ENCODE measurements around the gene AKAP17A. TPM values are rescaled to one million over a fixed set of nuclear protein-coding genes. Genes with fewer than 3 reads are reported as not detected.
"Not testable (repeated sequence)": the region's sequence is repeated elsewhere in the genome, so short reads cannot be mapped to it uniquely, and the experiment has no call there.

AKAP17A gene
- polyA plus RNA-seq, 1 donor (not counting 4 experiments of a cell fraction or from before 2014, with no cell fraction given): 12.8 TPM

GRCh38 chrX:1564750-1565683, 26.4 kb upstream of the AKAP17A start:
- DNase-seq (ENCODE audit: low read depth, low spot score): no peak

GRCh38 chrX:1574181-1574580, 17.2 kb upstream of the AKAP17A start:
- H3K9me1 ChIP-seq (ENCODE audit: control insufficient read depth, extremely low read depth, insufficient read depth, low read length); H3K4me2 ChIP-seq (ENCODE audit: control insufficient read depth, extremely low read depth, insufficient read depth, low read depth, low read length); H3K27ac ChIP-seq (ENCODE audit: control insufficient read depth, insufficient read depth, low read length); H3K79me2 ChIP-seq (ENCODE audit: control insufficient read depth, insufficient read depth, low read length); H3K36me3 ChIP-seq (ENCODE audit: control insufficient read depth in 2 of 2, extremely low read depth in 1 of 2, insufficient read depth in 2 of 2, low read length in 2 of 2); dilution Hi-C loops (cut with MboI; ENCODE audit: extremely low pct_ligation_motif_present, low sequenced_read_pairs); FAIRE-seq; H3K4me3 ChIP-seq (ENCODE audit: control insufficient read depth in 2 of 3, extremely low read depth in 1 of 3, insufficient read depth in 2 of 3, low read depth in 1 of 3, low read length in 3 of 3); H2AFZ ChIP-seq (ENCODE audit: control insufficient read depth, low read length); H4K20me1 ChIP-seq (ENCODE audit: control insufficient read depth, extremely low read depth, insufficient read depth, low read length); H3K4me1 ChIP-seq (ENCODE audit: control insufficient read depth, extremely low read depth, insufficient read depth, low read length); H3K27me3 ChIP-seq (ENCODE audit: control insufficient read depth, extremely low read depth, insufficient read depth, low read length); DNase-seq (ENCODE audit: low read depth, low spot score); H3K9ac ChIP-seq (ENCODE audit: control insufficient read depth, extremely low read depth, insufficient read depth, low read length); H3K9me3 ChIP-seq (ENCODE audit: control insufficient read depth, low read depth, low read length): not testable (repeated sequence)

More at GRCh38 chrX:1564750-1565683, 26.4 kb upstream of the AKAP17A start:
- Histone ChIP-seq H3K79me2 (ENCODE audit: control insufficient read depth, insufficient read depth, low read length) (no peaks in the 10 kb centered on the region), H3K27me3 (ENCODE audit: control insufficient read depth, extremely low read depth, insufficient read depth, low read length) (no peaks in the 10 kb centered on the region), H3K9me3 (ENCODE audit: control insufficient read depth, low read depth, low read length) (no peaks in the 10 kb centered on the region), H3K4me3 (ENCODE audit: control insufficient read depth in 2 of 3, extremely low read depth in 1 of 3, insufficient read depth in 2 of 3, low read depth in 1 of 3, low read length in 3 of 3) (no peak overlapping the region), H3K9ac (ENCODE audit: control insufficient read depth, extremely low read depth, insufficient read depth, low read length) (no peak overlapping the region), H3K9me1 (ENCODE audit: control insufficient read depth, extremely low read depth, insufficient read depth, low read length) (no peaks in the 10 kb centered on the region), H4K20me1 (ENCODE audit: control insufficient read depth, extremely low read depth, insufficient read depth, low read length) (no peaks in the 10 kb centered on the region), H3K36me3 (ENCODE audit: control insufficient read depth in 2 of 2, extremely low read depth in 1 of 2, insufficient read depth in 2 of 2, low read length in 2 of 2) (no peaks in the 10 kb centered on the region), H3K27ac (ENCODE audit: control insufficient read depth, insufficient read depth, low read length) (no peak overlapping the region), H2AFZ (ENCODE audit: control insufficient read depth, low read length) (no peak overlapping the region), H3K4me2 (ENCODE audit: control insufficient read depth, extremely low read depth, insufficient read depth, low read depth, low read length) (no peak overlapping the region), H3K4me1 (ENCODE audit: control insufficient read depth, extremely low read depth, insufficient read depth, low read length) (no peaks in the 10 kb centered on the region)
- TF ChIP-seq EZH2 (IDR thresholded peaks at IDR 0.05; ENCODE audit: low read length) (no peak), CTCF (optimal IDR thresholded peaks at IDR 0.05 in 1 of 3, IDR thresholded peaks at IDR 0.05 in 1 of 3, conservative IDR thresholded peaks at IDR 0.05 in 1 of 3; ENCODE audit: extremely low read depth in 1 of 3, insufficient read depth in 2 of 3, low read length in 3 of 3) (no peak)
- FAIRE-seq: no peak
- dilution Hi-C loops (cut with MboI; ENCODE audit: extremely low pct_ligation_motif_present, low sequenced_read_pairs): no loop called here
